HG03575 (cell line): Measurements from ENCODE around the gene ACADVL.

ENCODE experiments used
- ATAC-seq: cut with Tn5 transposase; IDR thresholded peaks from one replicate; pipeline ENCODE4 v1.9.1; 2021; ENCODE audit not compliant: unreplicated experiment, insufficient number of reproducible peaks, low FRiP score; ENCODE audit errors: extremely low read depth

The ACADVL gene

DNA sequence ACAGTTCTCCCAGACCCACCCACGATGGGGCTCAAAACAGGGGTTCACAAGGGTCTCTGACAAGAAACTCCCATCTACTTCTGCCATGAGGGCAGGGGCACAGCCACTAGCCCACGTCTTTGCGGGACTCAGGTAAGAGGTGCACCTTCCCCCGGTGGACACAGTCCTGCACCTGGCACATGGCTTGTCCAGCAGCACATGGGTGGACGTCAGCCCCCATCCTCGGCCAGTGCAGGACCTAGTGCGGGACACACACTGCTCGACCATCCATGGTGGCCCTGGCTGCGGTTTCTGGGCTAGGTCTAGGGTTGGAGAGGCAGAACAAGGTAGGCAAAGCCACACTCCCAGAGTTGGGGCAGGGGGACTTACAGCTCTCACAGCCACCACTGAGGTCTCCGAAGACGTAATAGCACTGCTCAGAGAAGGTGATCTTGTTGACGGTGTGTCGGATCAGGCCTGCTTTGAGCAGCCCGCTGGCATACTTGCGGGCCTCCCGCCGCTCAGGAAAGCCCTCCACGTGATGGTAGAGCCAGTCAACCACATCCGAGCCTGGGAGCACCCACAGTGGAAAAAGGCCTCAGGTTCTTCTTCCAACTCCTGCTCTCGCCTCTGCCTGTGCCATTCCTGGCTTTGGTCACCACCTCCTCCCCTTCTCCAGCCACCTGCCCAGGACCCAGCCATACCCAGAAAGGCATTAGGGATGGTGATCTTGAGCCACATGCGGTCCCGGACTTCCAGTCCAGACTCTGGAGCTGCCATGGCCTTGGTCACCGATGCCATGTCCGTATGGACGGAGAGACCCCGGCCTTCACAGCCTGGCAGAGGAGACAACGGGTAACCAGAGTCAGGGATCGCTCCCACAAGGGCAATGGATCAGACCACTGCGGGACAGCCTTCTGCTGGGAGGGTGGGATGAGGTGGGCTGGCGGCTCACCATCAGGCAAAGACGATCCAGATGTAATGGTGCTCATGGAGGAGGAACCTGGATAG lies 7.3 kb downstream of the ACADVL start:
- ATAC-seq, result no peak

GRCh38 chr17:7228920-7229319 lies 9.2 kb downstream of the ACADVL start:
- ATAC-seq, result no peak

- ATAC-seq, result no peak
Measured at GRCh38 chr17:7229504-7229903, 9.8 kb downstream of the ACADVL start.

- ATAC-seq, result no peak
Measured at GRCh38 chr17:7232114-7232513, 12.4 kb downstream of the ACADVL start.

DNA sequence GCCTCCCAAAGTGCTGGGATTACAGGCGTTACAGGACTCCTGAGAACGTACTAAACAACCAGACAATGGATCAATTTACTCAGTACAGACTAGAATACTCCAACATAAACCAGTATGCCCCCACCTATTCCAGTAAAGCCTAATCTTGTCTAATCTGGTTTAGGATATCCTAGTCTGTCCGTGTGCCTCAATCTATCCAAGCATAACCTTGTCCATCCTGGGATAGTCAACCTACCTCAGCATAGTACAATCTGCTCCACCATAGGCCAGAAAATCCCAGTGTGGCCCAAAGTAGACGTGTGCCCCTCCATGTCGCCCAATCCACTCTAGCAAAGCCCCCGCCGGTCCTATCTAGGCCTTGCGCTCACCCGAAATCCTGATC lies 14.0 kb downstream of the ACADVL start:
- ATAC-seq, result no peak

DNA sequence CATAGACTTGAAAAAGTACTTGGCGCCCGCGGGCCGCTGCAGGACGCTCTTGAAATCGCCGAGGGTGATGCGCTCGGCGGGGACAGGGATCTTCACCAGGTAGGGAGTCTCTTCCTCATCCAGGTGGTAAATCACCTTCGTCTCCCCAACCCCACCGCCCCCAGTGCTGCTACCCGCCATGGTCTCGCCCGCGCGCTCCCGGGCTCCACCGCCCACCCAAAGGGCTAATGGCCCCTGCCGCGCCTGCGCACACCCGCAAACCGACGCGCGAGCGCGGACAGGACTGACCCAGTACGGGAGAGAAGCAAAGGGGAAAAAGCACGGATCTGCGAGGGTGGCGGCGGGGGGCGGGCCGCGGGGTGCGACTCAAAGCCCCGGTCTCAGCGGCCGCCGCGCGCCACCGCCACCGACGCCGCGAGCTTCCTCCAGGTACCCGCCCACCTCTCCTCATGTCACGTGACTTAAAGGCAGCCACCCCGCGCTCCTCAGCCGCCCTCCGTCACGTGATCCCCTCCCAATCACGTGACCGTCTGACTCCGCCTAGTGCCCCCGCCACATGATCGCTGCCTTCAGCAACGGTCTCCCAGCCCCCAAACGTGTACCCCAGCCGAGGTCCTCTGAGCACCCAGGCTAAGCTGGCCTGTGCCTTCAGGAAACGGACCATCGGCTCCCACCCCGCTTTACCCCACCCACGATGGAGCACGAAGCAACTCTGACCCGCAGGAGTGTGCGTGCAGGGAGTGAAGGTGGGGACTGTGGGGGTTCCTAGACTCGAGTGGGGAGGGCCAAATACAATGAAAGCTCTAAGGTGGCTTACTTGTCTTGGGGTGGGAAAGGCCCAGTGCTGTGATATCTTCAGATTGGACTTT lies 14.6 kb downstream of the ACADVL start, which contains the start of gene DVL2:
Gene DVL2, minus strand, starts transcription at position 435 of the 869 bp plus-strand sequence. Its CDS starts 255 bp downstream, at position 180.
- ATAC-seq, result no peak

GRCh38 chr17:7235693-7236665 lies 16.2 kb downstream of the ACADVL start:
- ATAC-seq, result no peak

- ATAC-seq, result no peak
Measured at GRCh38 chr17:7236808-7237207, 17.1 kb downstream of the ACADVL start.

DNA sequence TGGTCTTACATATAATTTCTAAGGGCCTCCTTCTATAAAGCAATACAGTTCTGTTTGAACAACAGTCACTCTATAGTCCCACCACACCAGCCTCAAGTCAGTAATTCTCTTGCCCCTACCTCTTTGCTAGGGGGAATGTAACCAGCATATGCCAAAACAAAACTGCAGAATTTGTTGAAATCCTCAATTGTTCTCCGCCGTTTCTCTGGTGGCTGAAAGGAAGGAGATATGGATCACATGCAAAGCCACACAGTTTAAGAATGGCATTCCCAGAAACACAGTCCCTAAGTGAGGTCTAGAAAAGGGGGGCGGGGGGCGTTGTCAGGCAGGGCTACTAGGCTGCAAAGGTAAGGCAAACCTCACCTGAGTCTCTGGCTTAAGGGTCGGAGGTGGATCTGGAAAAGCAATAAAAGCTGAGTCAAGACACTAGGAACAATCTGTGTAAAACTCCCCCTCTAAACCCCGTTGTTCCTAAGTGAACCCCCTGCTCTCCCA lies 17.6 kb downstream of the ACADVL start:
- ATAC-seq, result no peak

GRCh38 chr17:7237761-7238419 lies 18.2 kb downstream of the ACADVL start:
- ATAC-seq, result no peak

- no peak for ATAC-seq
Measured at GRCh38 chr17:7238420-7239090, 18.8 kb downstream of the ACADVL start.

DNA sequence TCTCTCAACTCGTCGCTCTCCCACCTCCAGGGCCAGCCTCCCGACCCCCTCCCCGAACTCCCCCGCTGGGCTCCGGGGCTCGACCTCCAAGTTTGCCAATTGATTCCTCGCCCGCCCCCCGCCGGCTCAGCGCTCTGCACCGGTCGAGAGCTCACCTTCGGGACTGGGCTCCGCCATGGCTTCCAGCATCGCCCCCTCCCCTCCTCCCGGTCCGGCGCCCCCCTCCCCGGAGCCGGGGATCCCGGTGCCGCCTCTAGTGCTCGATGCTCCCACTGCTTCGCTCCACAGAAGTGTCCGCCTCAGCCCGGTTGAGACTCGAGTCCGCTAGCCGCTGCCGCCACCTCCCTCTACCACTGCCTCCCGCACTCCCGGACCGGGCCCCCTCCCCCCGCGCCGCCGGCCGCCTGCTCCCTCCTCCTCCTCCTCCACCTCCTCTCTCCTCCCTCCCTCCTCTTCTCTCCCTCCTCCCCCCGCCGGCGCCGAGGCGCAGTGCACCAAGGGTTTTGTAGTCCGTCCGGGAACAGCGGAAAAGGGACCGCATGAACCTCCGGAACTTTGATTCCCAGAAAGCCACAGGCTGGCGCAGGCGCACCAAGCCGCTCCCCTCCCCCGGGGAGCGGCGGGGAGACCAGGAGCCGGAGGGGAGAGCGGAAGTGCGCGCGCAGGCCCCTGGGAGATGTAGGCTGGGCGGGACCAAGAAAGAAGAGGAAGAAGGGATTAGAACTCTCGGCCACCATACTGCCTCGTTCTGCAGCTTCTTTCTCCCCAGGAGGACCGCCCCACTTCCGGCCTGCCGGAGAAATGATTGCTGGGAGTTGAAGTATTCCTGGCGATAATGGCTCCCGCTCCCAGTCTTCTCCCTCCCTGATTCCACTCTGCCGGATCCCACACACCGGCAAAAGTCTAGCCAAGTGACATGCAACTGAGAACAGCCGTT lies 19.6 kb downstream of the ACADVL start, which contains the start of gene PHF23:
Gene PHF23, minus strand, starts transcription at position 367 of the 937 bp plus-strand sequence. Its CDS starts 178 bp downstream, at position 189.
- no peak for ATAC-seq

DNA sequence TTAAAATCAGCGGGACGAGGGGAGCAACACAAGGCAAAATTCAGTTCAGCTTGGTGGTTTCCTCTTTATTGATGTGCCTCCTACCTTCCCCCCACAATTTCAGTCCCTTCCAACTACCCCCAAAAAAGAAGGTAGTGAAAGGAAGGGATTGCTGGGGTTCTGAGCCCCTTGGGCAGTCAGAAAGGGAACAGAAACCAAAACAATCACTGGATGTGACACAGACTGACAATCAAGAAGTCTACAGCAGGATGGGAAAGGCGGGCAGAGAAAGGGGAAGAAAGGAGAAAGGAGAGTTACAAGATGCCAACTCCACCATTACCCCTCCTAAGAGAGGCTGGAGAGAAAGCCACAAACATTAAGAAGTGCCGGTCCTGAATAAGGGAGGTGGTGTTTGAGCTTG lies 20.6 kb downstream of the ACADVL start:
- no peak for ATAC-seq

GRCh38 chr17:7241090-7241733 lies 21.5 kb downstream of the ACADVL start:
- no peak for ATAC-seq

DNA sequence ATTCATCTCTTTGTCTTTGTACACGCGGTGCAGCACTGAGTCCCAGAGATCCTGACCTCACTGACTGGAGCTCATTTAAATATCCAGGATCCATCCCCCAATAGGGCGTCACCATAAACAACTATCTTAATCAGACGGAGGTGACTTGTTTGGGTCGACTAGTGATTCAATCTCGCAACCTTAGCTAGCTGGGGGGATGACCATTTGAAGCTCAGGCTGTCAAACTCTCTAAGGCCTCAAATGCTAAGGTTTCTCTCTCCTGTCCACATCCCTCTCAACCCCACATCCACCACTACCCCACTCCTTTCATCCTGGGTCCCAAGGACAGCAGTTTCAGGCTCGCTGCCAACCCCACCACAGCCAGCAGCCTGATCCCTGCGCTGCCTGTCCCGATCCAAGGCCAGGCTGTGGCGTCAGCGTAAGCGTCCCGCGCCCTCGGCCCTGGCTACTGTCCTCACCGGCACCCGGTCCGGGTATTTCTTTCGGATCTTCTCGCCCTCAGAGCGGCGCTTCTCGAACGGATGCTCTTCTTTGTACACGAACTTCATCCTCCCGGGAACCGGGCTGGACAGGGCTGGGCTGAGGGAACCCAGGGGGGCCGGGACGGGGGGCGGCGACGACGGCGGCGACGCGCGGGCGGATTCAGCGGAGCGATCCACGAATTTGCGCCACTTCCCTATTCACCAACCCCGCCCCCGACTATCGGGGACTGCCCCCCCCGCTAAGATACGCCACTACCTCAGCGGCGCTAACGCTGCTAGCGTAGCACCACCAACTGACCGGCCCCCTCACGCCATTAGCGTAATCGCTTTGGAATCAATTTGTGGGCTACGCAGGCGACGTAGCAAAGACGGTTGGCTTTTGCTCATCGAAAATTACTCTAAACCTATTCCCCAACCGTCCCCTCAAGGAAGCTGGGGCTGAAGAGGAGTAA lies 22.3 kb downstream of the ACADVL start, which contains the start of gene GABARAP:
Gene GABARAP, minus strand, starts transcription at position 667 of the 934 bp plus-strand sequence. Its CDS starts 119 bp downstream, at position 548.
- no peak for ATAC-seq
